Brain microvascular endothelial cell (primary cell): ENCODE results near the gene FBXL14.

Experiments used
- DNase-seq: peaks from one replicate; pipeline ENCODE4 v3.0.0-alpha.2; 2020
- H3K27ac ChIP-seq: fragments of 250-450 bp; sonication (Bioruptor Pico); 2 replicates; pipeline ENCODE4 v1.5.1; 2020; ENCODE audit warnings: mild to moderate bottlenecking, moderate library complexity
- H3K27me3 ChIP-seq: fragments of 250-450 bp; sonication (Bioruptor Pico); replicated peaks from 2 replicates; pipeline ENCODE4 v1.5.1; 2020; ENCODE audit warnings: mild to moderate bottlenecking
- H3K36me3 ChIP-seq: fragments of 250-450 bp; sonication (Bioruptor Pico); replicated peaks from 2 replicates; pipeline ENCODE4 v1.5.1; 2020; ENCODE audit warnings: mild to moderate bottlenecking
- H3K4me3 ChIP-seq: 2 replicates; pipeline ENCODE4 v1.5.1; 2011; ENCODE audit warnings: low read depth, mild to moderate bottlenecking, control low read depth, low read length, moderate library complexity
- in situ Hi-C: cut with HindIII; loops from 2 replicates; pipeline ENCODE4 v1.10.0; 2017; ENCODE audit warnings: low sequenced_read_pairs, low pct_ligation_motif_present
- TF ChIP-seq, protein P1 (sequence below): IDR thresholded peaks from 2 replicates; pipeline ENCODE4 v1.5.1; 2011; ENCODE audit warnings: low read depth, mild to moderate bottlenecking, moderate library complexity, low read length, control low read depth, inconsistent platforms; ENCODE audit errors: missing control alignments

FBXL14 gene

DNA sequence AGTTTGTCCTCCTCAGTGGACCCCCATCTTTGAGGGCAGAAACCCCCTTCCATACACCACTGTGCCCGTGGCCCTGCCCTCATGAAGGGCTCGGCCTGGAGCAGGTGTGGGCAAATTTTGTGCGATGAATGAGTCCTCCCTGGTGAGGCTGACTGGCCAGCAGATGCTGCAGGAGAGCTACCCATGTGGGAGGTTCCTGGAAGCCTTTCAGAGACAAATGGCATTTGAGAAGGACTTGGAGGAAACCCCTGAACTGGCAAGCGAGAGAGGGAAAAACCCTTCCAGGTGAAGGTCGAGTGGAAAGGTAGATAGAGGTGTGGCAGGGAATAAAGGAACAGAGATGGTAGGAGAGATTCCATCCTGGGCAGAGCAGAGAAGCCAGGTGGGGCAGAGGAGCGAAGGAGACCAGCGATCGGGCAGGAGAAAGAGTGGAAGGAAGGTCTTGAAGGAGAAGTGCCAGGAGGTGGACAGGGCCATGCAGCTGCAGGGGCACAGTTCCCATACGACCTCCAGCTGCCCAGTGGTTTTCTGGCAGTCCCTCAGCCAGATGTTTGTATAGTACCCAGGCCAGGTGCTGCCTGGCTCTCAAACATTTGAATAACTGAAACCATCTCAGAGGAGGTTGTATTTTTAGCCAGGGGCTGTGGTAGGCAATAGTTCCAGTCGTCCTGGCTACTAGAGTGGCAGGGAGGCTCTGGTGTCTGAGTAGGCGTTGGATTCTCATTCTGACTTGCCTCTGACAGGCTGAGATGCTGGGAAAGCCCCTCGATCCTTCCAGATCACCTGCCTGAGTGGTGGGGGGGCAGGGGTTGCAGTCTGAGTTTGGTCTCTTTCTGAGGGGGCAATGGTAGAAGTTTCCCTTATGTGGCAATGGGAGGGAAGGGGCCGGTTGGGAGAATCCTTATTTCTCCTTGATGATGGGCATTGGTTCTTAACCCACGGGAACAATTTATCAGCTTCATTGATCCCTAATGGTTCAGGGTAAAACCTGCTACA lies 40.1 kb downstream of the FBXL14 start:
- Histone ChIP-seq H3K4me3 (no peak overlapping the region), H3K36me3 (no peaks in the 10 kb centered on the region), H3K27me3 (no peaks in the 10 kb centered on the region), H3K27ac (no peak overlapping the region)
- DNase-seq = no peak
- TF ChIP-seq, protein P1, sequence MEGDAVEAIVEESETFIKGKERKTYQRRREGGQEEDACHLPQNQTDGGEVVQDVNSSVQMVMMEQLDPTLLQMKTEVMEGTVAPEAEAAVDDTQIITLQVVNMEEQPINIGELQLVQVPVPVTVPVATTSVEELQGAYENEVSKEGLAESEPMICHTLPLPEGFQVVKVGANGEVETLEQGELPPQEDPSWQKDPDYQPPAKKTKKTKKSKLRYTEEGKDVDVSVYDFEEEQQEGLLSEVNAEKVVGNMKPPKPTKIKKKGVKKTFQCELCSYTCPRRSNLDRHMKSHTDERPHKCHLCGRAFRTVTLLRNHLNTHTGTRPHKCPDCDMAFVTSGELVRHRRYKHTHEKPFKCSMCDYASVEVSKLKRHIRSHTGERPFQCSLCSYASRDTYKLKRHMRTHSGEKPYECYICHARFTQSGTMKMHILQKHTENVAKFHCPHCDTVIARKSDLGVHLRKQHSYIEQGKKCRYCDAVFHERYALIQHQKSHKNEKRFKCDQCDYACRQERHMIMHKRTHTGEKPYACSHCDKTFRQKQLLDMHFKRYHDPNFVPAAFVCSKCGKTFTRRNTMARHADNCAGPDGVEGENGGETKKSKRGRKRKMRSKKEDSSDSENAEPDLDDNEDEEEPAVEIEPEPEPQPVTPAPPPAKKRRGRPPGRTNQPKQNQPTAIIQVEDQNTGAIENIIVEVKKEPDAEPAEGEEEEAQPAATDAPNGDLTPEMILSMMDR = no peak
- in situ Hi-C loops = no loop called here

DNA sequence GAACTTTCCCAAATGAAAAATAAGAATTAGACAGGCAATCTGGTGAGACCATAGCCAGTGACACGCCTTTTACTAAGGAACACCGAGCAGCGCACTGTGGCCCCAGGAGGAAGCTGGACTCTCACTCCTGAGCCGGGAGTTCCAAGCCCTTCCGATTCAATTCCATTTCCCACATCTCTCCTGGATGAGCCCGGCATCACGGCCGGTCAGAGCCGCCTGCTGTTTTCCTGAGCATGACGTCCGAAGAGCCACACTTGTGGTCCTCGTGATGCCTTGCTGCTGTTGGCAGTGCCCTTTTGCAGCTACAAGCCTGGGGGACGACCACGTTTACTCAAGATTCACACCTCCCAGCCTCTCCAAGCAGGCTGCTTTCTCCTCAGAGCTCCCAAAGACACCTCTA lies 40.8 kb downstream of the FBXL14 start:
- no peak for DNase-seq
- in situ Hi-C loops = no loop called here
- Histone ChIP-seq H3K27ac (no peak overlapping the region), H3K36me3 (no peaks in the 10 kb centered on the region), H3K27me3 (no peaks in the 10 kb centered on the region), H3K4me3 (no peak overlapping the region)
- TF ChIP-seq, protein P1 = no peak

DNA sequence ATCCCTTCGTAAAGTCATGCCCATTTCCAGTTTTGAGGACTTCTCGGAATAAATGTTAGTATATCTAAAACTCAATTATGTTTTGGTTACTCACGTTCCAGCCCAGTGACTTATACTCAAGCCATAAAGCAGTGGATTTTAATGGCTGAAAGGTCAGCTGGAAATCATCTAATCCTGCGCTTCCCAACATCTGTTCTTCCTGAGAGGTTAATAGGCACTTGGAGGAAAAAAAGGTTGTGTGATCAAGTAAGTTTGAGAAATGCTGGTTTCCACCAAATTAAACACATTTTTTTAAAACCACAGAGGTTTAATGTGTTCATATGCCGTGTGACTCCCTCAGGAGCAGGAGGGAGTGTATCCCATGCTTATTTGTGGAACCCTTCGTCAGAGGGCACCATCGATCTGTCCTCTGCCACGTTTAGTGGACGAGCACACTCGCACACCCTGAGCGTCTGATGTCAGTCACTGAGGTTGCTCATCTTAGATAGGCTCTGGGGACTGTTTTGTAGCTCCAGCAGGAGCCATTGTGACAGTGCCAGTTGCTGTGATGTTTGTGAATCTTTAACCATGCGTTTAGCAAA lies 41.4 kb downstream of the FBXL14 start:
- H3K36me3 ChIP-seq = no peaks in the 10 kb centered on the region
- H3K27ac ChIP-seq = no peak overlapping the region
- H3K4me3 ChIP-seq = no peak overlapping the region
- DNase-seq = no peak
- TF ChIP-seq, protein P1 = no peak
- in situ Hi-C loops = no loop called here
- no peaks in the 10 kb centered on the region for H3K27me3 ChIP-seq

DNA sequence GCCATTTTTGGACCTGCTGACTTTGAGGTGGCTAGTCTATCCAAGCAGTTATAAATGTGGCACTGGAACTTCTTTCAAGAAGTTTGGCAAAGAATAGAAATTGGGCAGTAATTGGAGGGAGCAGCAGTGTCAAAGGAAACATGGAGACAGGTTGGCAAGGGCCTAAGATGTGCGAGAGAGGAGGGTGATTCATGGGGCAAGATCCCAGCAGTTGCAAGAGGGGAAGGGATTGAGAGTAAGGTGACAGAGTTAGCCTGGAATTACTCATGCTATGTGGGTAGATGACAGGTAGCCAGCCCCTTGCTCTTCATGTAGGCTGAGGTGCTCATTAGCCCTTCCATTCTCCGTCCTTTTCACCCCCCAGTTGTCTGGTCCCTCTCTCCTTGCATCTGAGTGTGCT lies 42.2 kb downstream of the FBXL14 start:
- TF ChIP-seq, protein P1 = no peak
- no peak overlapping the region for H3K27ac ChIP-seq
- H3K4me3 ChIP-seq = no peak overlapping the region
- in situ Hi-C loops = no loop called here
- H3K27me3 ChIP-seq = no peaks in the 10 kb centered on the region
- no peak for DNase-seq
- H3K36me3 ChIP-seq = no peaks in the 10 kb centered on the region

- no peak overlapping the region for H3K27ac ChIP-seq
- in situ Hi-C loops = no loop called here
- H3K36me3 ChIP-seq = no peaks in the 10 kb centered on the region
Measured at GRCh38 chr12:1551496-1551895, 42.9 kb downstream of the FBXL14 start.

More at GRCh38 chr12:1551496-1551895, 42.9 kb downstream of the FBXL14 start:
- TF ChIP-seq, protein P1 = no peak
- H3K4me3 ChIP-seq = no peak overlapping the region
- H3K27me3 ChIP-seq = no peaks in the 10 kb centered on the region
- no peak for DNase-seq
